COLO668 (cell line): Measurements from ENCODE around the gene RYR3.

Experiments used
- DNase-seq: peaks from one replicate; lab custom pipeline; 2025; ENCODE audit not compliant: unreplicated experiment; lab: John Stamatoyannopoulos, UW

The RYR3 gene

GRCh38 chr15:33636958-33637357, 326.2 kb downstream of the RYR3 start:
- no peak for DNase-seq

- no peak for DNase-seq
These were observed 327.7 kb downstream of the RYR3 start for GRCh38 chr15:33638453-33638852.

- no peak for DNase-seq
These were observed 328.3 kb downstream of the RYR3 start for GRCh38 chr15:33639051-33639450.

DNA sequence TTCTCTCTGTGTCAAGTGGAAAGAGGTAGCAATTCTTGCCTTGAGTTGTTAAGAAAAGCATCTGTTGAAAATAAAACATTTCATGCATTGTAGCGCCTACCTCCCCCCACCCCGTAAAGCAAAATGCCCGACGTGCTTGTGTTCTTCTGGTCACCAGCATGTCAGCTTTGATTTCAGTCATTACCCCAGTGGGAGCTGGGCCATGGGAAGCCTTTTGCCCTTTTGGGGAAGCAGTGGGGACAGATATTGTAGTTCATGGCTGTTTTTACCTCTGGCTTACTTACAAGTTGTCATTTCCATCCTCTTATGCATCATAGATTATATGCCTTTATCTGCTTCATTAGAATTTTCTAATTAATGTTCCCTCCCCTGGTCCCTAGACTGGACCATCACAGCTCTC, 328.7 kb downstream of the RYR3 start:
- no peak for DNase-seq

GRCh38 chr15:33639978-33640377, 329.2 kb downstream of the RYR3 start:
- peak; percentile 35 for DNase-seq

DNA sequence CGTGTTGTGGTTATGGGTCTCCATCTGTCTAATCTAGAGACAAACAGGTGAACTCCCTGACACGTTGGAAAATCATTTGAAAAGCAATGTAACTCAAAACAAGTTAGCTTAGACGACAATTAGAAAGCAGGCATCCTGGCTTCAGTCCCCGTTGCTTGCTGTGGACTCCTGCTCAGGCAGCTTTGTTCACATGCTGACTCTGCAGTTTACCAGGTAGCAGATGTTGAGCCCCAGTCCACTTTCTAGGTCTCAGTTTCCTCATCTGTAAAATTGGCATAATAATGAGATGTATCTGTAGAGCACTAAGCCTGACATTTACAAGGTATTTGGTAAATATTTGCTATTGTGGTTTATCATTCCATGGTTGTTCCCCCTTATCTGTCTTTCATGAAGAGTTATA, 330.3 kb downstream of the RYR3 start:
- no peak for DNase-seq

DNA sequence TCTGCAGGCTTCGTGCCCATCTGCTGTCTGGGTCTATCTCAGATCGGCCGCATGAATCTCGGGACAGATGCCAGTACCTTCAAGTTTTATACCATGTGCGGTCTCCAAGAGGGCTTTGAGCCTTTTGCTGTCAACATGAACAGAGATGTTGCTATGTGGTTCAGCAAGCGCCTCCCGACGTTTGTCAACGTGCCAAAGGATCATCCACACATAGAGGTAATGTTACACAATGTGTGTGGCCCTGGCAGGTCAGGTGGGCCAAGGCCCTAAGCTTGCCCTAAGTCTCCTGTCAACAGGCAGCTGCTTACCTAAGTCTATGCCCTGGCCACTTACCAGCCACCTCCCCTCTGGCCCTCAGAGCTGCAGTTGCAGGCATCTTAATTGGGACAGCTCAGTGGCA, 333.5 kb downstream of the RYR3 start:
- no peak for DNase-seq

DNA sequence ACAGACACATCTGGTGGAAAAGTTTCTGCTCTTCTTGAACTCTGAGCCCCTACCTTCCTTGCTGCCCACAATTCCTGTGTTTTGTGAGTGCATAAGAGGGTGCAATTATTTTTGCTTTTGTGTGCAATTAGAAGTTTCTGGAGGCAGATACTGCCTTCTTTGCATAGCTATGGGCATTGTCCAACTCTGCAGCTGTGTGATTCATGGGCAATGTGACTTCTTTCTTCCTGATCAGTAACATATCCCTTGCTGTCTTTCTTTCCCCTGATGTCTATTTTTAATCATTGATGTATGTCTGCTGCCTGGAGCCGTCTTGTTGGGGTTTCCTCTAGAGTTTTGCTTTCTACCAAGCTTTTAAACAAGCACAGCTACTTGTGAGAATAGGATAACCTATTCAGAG, 336.0 kb downstream of the RYR3 start:
- no peak for DNase-seq

DNA sequence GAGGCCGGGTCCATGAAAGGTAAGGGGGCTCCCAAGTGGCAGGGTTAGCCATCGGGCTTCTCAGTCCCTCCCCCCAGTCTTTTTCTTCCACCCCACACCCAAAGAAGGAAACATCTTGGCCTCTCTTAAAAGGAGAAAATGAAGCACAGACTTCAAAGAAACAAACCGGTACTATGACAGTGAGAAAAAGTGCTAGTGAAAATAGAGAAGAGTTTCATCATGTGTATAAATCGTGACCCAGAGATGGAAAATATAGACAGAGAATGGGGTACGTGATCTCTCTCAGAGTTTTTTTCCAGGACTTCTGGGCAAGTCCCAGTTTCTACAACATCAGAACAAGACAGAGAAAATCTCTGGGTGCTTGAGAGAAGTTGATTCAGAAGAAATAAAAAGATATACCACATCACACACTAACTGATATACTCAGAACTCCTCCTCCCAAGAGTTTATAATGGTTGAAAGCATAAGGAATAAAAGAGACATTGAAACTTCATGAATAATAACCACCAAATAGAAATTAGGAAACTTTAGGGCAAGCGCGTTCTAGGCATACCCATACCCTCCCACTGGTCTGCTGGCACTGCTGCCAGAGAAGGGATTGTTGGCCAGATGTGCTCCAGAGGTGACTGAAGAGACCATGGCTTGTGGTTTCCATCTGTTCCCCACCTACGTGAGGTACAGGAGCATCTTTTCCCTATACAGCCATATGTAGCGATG, 338.6 kb downstream of the RYR3 start:
- DNase-seq: no peak

- DNase-seq: no peak
These were observed 344.1 kb downstream of the RYR3 start for GRCh38 chr15:33654860-33655259.

DNA sequence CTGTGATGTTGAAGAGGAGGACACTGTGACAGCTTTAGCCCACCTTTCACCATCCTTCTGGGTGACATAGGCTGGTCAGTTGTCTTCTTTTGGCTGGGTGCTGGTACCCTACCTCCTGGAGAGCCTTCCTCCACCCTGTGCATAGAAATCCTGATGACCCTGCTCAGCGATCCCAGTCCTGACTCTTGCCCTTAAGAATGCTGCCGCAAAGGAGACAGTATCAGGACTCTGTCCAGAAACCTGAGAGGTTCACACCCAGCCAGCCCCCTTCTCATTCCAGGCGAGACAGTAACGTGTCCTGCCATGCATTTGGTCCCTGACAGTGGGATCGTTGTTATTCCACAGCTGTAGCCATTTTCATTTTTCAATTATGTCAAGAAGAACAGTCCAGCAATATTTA, 344.7 kb downstream of the RYR3 start:
- DNase-seq: no peak

DNA sequence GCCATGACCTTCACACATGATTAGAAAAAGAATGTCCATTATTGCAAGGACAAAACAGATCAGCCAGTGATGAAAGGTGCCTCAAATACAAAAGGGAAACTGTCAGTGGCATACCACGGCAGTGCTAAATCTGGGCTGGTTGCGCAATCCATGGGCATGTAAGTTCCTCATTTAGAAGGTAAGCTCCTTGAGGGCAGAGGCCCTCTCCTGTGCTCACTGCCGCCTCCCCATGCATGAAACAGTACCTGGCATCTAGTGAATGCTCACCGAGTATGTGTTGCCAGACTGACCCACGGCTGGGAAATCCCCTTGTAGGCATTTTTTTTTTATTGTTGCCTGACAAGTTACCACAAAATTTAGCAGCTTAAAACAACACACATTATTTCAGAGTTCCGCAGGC, 345.4 kb downstream of the RYR3 start:
- no peak for DNase-seq

- no peak for DNase-seq
These were observed 349.4 kb downstream of the RYR3 start for GRCh38 chr15:33660151-33660550.

DNA sequence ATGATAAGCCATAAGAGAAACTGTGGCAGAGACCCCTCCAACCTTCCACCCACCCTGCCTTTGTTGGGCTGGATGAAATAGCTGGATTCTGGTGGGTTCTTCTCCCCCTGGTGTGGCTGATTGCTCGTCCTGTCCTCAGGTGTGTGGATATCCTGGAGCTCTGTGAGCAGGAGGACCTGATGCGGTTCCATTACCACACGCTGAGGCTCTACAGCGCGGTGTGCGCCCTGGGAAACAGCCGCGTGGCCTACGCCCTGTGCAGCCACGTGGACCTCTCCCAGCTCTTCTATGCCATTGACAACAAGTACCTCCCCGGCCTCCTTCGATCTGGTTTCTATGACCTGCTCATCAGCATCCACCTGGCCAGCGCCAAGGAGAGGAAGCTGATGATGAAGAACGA, 351.2 kb downstream of the RYR3 start:
- DNase-seq: no peak

GRCh38 chr15:33664947-33665346, 354.2 kb downstream of the RYR3 start:
- DNase-seq: no peak

GRCh38 chr15:33670567-33670966, 359.8 kb downstream of the RYR3 start:
- no peak for DNase-seq

DNA sequence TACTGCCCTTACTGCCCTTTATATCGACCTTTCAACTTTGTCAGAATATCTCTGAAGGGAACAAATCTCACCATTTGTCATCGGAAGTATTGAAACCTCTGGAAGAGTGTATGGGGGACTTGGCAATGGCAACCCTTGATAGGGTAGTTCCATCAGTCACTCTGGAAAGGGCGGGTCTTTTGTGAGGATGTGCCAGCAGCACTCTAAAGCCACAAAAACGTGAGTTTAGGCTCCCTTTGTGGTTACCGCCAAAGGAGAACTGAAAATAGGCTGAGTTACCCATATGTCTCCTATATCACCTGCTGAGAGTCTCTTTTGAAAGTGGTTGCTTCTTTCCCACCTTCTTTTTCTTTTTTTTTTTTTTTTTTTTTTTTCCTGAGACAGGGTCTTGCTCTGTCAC, 360.7 kb downstream of the RYR3 start:
- no peak for DNase-seq

DNA sequence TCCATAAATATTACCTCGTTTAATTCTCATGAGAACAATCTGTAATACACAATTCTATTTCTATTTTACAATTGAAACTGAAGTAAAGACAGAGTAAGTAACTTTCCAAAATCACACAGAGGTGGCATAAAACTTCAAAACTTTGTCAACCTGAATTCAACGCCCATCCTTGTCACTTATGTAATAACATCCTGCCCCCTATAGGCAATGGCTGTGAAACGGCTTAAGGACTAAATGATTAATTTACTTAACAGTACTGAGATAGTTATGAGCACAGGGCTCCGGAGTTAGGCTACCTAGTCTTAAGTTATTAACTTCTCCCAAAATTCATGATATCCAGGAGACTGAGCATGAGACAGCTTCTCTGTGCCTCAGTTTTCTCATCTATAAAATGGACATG, 364.5 kb downstream of the RYR3 start:
- peak; percentile 14 for DNase-seq

GRCh38 chr15:33677238-33677830, 366.6 kb downstream of the RYR3 start:
- no peak for DNase-seq

DNA sequence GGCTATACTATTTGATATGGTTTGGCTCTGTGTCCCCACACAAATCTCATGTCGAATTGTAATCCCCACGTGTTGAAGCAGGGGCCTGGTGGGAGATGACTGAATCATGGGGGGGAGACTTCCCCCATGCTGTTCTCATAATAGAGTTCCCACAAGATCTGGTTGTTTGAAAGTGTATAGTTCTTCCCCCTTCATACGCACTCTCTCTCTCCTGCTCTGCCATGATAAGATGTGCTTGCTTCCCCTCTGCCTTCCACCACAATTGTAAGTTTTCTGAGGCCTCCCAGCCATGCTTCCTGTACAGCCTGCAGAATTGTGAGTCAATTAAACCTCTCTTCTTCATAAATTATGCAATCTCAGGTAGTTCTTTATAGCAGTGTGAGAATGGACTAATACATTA, 367.4 kb downstream of the RYR3 start:
- DNase-seq: no peak

GRCh38 chr15:33678602-33679001, 367.8 kb downstream of the RYR3 start:
- DNase-seq: no peak

DNA sequence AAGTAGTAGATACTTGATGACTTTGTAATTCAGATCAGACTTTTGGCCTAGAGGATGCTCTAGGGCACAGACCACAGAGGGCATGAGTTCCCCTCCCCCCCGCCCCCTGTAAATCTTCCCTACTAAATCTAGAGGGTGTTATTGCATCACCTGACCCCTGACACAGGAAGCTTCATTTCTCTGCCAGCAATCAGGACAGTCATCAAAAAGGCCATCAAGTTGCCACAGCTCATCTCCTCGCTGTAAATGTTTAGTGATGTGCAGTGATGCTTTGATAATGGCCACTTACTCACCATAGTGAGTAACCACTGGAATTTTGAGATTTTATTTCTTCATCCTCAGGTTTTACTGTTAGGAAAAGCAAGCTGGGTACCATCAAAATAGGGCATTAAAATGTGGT, 368.3 kb downstream of the RYR3 start:
- DNase-seq: no peak

DNA sequence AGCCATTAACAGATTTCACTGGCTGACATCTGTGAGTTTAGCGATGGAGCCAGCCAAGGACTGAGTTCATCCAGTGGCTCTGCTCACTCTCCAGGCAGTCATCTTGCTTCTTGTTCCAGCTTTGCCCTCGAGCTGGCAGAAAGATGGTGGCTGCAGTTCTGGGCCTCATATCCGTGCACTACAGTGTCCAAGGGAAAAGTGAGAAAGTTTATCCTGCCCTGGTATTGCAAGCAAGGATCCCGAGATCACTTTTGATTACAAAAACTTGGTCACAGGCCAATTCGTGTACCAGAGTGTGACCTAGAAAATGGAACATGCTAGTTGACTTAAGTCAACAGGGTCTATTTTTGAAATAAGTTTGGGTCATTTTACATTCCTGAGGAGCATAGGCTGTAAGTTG, 369.6 kb downstream of the RYR3 start:
- no peak for DNase-seq
